ENCODE measurements around the gene GLG1.

- TF ChIP-seq CTCF (IDR thresholded peaks at IDR 0.05) (no peak), POLR2AphosphoS5 (IDR thresholded peaks at IDR 0.05) (no peak), EP300 (IDR thresholded peaks at IDR 0.05; ENCODE audit: low read depth) (no peak)
Observed at GRCh38 chr16:74565378-74565777, 41.5 kb downstream of the GLG1 start.

All from transverse colon (tissue), 4 donors.